Caco-2 (cell line): ENCODE measurements around the gene CUTA. TPM values are rescaled to one million over a fixed set of nuclear protein-coding genes. Genes with fewer than 3 reads are reported as not detected.

Experiments used
- microRNA-seq: library from miRNA; unstranded; fragments of <30 nt; microRNA quantifications from one replicate; pipeline ENCODE4 v1.2.0, GENCODE V29; 2022
- total RNA-seq: library from RNA; stranded (reverse); gene quantifications from 2 replicates; pipeline ENCODE4 v1.2.3, GENCODE V29; 2022

Gene CUTA
- total RNA-seq, 1 experiment from 2014 or later, result 166 TPM

Small RNA genes lying within 50 kb of the gene (microRNA-seq; reads per million reads assigned to microRNA genes)
- not detected for gene MIR5004

Other genes starting within 250 kb of the CUTA start
- 1.3 and 1.5 TPM in 2 replicates for gene COL11A2, start 225.6 kb downstream of the CUTA start, total RNA-seq
- 29.5 and 30.4 TPM in 2 replicates for gene RXRB, start 217.4 kb downstream of the CUTA start, total RNA-seq
- gene SLC39A7, start 217.2 kb downstream of the CUTA start, total RNA-seq, result 140 and 141 TPM in 2 replicates
- gene HSD17B8, start 213.5 kb downstream of the CUTA start, total RNA-seq, result 10.0 and 12.5 TPM in 2 replicates
- gene RING1, start 209.6 kb downstream of the CUTA start, total RNA-seq, result 31.3 and 32.0 TPM in 2 replicates
- 55.1 and 55.6 TPM in 2 replicates for gene VPS52, start 146.2 kb downstream of the CUTA start, total RNA-seq
- gene RPS18, start 146.0 kb downstream of the CUTA start, total RNA-seq, result 2,340 and 2,366 TPM in 2 replicates
- gene B3GALT4, start 141.0 kb downstream of the CUTA start, total RNA-seq, result 0.34 and 0.67 TPM in 2 replicates
- gene WDR46, start 128.9 kb downstream of the CUTA start, total RNA-seq, result 58.2 and 62.2 TPM in 2 replicates
- 65.9 and 81.8 TPM in 2 replicates for gene PFDN6, start 128.5 kb downstream of the CUTA start, total RNA-seq
- gene RGL2, start 119.2 kb downstream of the CUTA start, total RNA-seq, result 70.7 and 71.3 TPM in 2 replicates
- 36.7 and 43.9 TPM in 2 replicates for gene TAPBP, start 104.0 kb downstream of the CUTA start, total RNA-seq
- gene ZBTB22, start 100.4 kb downstream of the CUTA start, total RNA-seq, result 11.5 and 12.6 TPM in 2 replicates
- gene DAXX, start 95.1 kb downstream of the CUTA start, total RNA-seq, result 46.1 and 48.2 TPM in 2 replicates
- 65.3 and 65.4 TPM in 2 replicates for gene KIFC1, start 26.3 kb downstream of the CUTA start, total RNA-seq
- 23.6 and 26.4 TPM in 2 replicates for gene PHF1, start 7.1 kb downstream of the CUTA start, total RNA-seq
- gene SYNGAP1, start 2.0 kb upstream of the CUTA start, total RNA-seq, result 17.1 and 18.3 TPM in 2 replicates
- gene ZBTB9, start 36.5 kb upstream of the CUTA start, total RNA-seq, result 11.4 and 12.5 TPM in 2 replicates
- 28.5 and 29.4 TPM in 2 replicates for gene BAK1, start 162.2 kb upstream of the CUTA start, total RNA-seq
- 42.1 and 50.5 TPM in 2 replicates for gene ITPR3, start 203.2 kb upstream of the CUTA start, total RNA-seq